ENCODE measurements around the gene WBP1. TPM values are rescaled to one million over a fixed set of nuclear protein-coding genes. Genes with fewer than 3 reads are reported as not detected.

WBP1 gene
- polyA plus RNA-seq, 1 experiment: 56.0 TPM

DNA sequence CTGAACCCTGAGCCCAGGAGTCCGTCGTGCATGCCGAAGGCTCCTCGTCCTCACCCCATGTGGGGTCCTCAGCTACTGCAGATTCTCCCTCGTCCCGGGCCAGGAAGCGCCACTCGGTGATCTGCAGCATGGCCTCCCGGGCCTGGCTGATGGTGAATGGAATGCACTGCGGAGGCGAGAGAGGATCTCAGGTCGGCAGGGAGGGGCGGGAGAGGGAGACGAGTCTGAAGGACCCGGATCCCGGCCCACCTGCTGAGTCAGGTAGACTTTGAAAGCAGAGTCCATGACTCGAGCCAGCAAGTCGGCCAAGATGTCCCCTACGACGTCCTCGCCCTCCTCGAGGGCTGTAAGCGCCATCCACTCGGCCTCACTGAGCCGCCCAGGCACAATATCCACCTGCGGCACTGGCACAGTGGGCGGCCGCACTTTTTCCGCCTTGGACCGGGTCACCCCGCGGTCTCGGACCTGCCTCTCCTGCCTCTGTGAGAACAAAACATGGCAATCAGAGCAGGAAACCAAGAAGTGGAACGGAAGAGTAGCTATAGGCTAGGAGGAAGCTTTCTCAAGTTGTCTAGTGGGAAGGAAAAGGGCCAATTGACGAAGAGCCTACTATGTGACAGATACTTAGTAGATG is 42.4 kb upstream of the WBP1 start:
- Histone ChIP-seq H3K9me3 (ENCODE audit: control insufficient read depth, insufficient read depth, low read length) (no peaks in the 10 kb centered on the region; the same call in 1 of the 2 replicates), H3K4me3 (ENCODE audit: low read depth, low read length) (no peak overlapping the region), H3K27ac (ENCODE audit: low read depth, low read length) (no peak overlapping the region), H3K27me3 (ENCODE audit: control insufficient read depth, insufficient read depth, low read length) (peaks cover 20% of the 10 kb centered on the region)
- CTCF ChIA-PET: interaction anchor here (0.7 to 1.5 kb wide), 2 partner anchors 166 to 284 kb away, joined by 3 read pairs; no protein-coding TSS in a partner anchor
- DNase-seq (ENCODE audit: low read depth, low spot score): no peak
- TF ChIP-seq, protein P1, sequence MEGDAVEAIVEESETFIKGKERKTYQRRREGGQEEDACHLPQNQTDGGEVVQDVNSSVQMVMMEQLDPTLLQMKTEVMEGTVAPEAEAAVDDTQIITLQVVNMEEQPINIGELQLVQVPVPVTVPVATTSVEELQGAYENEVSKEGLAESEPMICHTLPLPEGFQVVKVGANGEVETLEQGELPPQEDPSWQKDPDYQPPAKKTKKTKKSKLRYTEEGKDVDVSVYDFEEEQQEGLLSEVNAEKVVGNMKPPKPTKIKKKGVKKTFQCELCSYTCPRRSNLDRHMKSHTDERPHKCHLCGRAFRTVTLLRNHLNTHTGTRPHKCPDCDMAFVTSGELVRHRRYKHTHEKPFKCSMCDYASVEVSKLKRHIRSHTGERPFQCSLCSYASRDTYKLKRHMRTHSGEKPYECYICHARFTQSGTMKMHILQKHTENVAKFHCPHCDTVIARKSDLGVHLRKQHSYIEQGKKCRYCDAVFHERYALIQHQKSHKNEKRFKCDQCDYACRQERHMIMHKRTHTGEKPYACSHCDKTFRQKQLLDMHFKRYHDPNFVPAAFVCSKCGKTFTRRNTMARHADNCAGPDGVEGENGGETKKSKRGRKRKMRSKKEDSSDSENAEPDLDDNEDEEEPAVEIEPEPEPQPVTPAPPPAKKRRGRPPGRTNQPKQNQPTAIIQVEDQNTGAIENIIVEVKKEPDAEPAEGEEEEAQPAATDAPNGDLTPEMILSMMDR (IDR thresholded peaks at IDR 0.05; ENCODE audit: low read depth, low read length): no peak
- POLR2A ChIA-PET: interaction anchor here (0.7 kb wide), 1 partner anchor 184 kb away, joined by 9 read pairs; no protein-coding TSS in a partner anchor

DNA sequence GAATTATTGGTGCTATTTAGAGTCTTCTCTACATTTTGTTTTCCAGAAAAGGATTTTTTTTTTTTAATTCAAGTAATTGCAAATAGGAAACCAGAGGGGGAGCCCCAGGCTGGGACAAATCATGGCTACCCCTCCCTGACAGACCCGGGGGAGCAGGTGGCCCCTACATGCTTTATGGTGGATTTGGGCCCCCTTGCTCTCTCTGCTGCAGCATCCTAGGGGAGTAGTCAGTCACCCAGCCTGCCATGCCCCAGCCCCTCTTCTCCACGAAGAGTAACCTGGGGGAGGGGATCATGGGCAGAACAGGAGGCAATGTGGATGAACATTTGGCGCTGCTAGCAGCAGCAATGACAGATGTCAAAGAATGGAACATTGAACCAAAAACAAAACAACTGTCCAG is 41.5 kb upstream of the WBP1 start:
- TF ChIP-seq, protein P1 (IDR thresholded peaks at IDR 0.05; ENCODE audit: low read depth, low read length): no peak
- POLR2A ChIA-PET: no interaction called here
- H3K9me3 ChIP-seq (ENCODE audit: control insufficient read depth, insufficient read depth, low read length): no peaks in the 10 kb centered on the region; the same call in 1 of the 2 replicates
- CTCF ChIA-PET: interaction anchor here (1.5 kb wide), 1 partner anchor 167 kb away, joined by 3 read pairs; no protein-coding TSS in a partner anchor
- H3K27ac ChIP-seq (ENCODE audit: low read depth, low read length): no peak overlapping the region
- H3K4me3 ChIP-seq (ENCODE audit: low read depth, low read length): no peak overlapping the region
- peaks cover 20% of the 10 kb centered on the region for H3K27me3 ChIP-seq (ENCODE audit: control insufficient read depth, insufficient read depth, low read length)
- DNase-seq (ENCODE audit: low read depth, low spot score): no peak

DNA sequence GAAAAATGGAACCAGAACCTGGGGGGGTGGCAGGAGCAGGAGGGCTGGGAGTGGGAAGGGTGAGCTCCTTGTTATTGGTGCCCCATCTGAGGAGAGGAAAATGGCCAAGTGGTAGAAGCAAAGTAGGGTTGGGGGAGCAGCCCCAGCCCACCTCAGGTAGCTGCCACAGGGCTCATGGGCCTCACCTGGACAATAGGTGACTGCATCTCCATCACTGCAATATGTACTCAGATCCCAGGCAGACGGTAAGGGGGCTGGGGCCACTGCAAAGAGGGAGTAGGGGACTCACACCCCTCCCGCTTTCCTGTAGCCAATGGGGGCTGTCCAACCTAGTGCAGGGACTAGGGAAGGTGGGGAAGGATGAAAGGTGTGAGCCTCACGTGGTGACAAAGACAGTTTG is 41.0 kb upstream of the WBP1 start:
- POLR2A ChIA-PET: no interaction called here
- TF ChIP-seq, protein P1 (IDR thresholded peaks at IDR 0.05; ENCODE audit: low read depth, low read length): no peak
- CTCF ChIA-PET: interaction anchor here (1.5 kb wide), 1 partner anchor 167 kb away, joined by 3 read pairs; no protein-coding TSS in a partner anchor

DNA sequence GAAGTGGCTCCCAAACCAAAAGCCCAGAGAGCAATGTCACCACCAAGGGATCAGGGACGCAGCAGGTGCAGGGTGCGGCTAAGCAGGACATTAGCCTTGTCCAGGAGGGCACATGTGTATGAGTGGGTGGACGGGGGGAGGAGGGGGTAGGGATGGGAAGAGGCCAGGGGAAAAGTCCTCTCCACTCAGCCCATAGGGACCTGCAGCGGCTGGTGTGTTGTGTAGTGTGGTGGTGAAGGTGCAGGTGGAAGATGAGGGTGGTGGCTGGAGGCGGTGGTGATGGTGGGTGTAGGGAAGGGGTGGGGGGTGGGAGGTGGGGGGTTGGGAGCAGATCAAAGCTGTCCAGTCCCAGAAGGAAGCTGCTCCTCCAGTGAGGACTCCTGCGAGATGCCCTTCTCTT is 40.5 kb upstream of the WBP1 start:
- no peak overlapping the region for H3K27ac ChIP-seq (ENCODE audit: low read depth, low read length)
- CTCF ChIA-PET: no interaction called here

More for the DNA sequence above, 41.0 kb upstream of the WBP1 start:
- H3K27me3 ChIP-seq (ENCODE audit: control insufficient read depth, insufficient read depth, low read length): peaks cover 18% of the 10 kb centered on the region
- no peaks in the 10 kb centered on the region; the same call in 1 of the 2 replicates for H3K9me3 ChIP-seq (ENCODE audit: control insufficient read depth, insufficient read depth, low read length)
- no peak overlapping the region for H3K4me3 ChIP-seq (ENCODE audit: low read depth, low read length)
- H3K27ac ChIP-seq (ENCODE audit: low read depth, low read length): no peak overlapping the region
- DNase-seq (ENCODE audit: low read depth, low spot score): no peak

More for the DNA sequence above, 40.5 kb upstream of the WBP1 start:
- no peak for DNase-seq (ENCODE audit: low read depth, low spot score)
- peaks cover 18% of the 10 kb centered on the region for H3K27me3 ChIP-seq (ENCODE audit: control insufficient read depth, insufficient read depth, low read length)
- H3K4me3 ChIP-seq (ENCODE audit: low read depth, low read length): no peak overlapping the region
- TF ChIP-seq, protein P1 (IDR thresholded peaks at IDR 0.05; ENCODE audit: low read depth, low read length): no peak
- POLR2A ChIA-PET: no interaction called here
- H3K9me3 ChIP-seq (ENCODE audit: control insufficient read depth, insufficient read depth, low read length): no peaks in the 10 kb centered on the region; the same call in 1 of the 2 replicates
